GM18870 (cell line): ENCODE data around the gene TOM1L1.

Source experiments
- ATAC-seq: cut with Tn5 transposase; IDR thresholded peaks from one replicate; pipeline ENCODE4 v1.9.1; 2021; ENCODE audit warnings: moderate library complexity; ENCODE audit not compliant: unreplicated experiment

TOM1L1 gene

GRCh38 chr17:54985476-54985875 is 84.8 kb downstream of the TOM1L1 start:
- ATAC-seq, result no peak

- ATAC-seq, result no peak
These were observed 89.5 kb downstream of the TOM1L1 start for GRCh38 chr17:54990118-54990517.

- no peak for ATAC-seq
These were observed 90.9 kb downstream of the TOM1L1 start for GRCh38 chr17:54991567-54991966.

- ATAC-seq, result peak; percentile 52
These were observed 92.4 kb downstream of the TOM1L1 start for GRCh38 chr17:54992797-54993639.

GRCh38 chr17:54996441-54996840 is 95.8 kb downstream of the TOM1L1 start:
- ATAC-seq, result no peak

- ATAC-seq, result no peak
These were observed 101.8 kb downstream of the TOM1L1 start for GRCh38 chr17:55002458-55002857.

- no peak for ATAC-seq
These were observed 103.8 kb downstream of the TOM1L1 start for GRCh38 chr17:55004484-55004883.

- peak; percentile 68 for ATAC-seq
These were observed 104.9 kb downstream of the TOM1L1 start for GRCh38 chr17:55005520-55005919.
